ENCODE data around the gene HSFX3.

- TF ChIP-seq ZFP30 (CRISPR knock-in tag; IDR thresholded peaks at IDR 0.05) (no peak), BACH2 (CRISPR knock-in tag; IDR thresholded peaks at IDR 0.05; ENCODE audit: borderline replicate concordance) (no peak), ARNTL (CRISPR knock-in tag; IDR thresholded peaks at IDR 0.05; ENCODE audit: borderline replicate concordance, low read depth) (no peak), CREB5 (CRISPR knock-in tag; IDR thresholded peaks at IDR 0.05; ENCODE audit: low read depth) (no peak), RARB (CRISPR knock-in tag; IDR thresholded peaks at IDR 0.05) (no peak), PATZ1 (CRISPR knock-in tag; IDR thresholded peaks at IDR 0.05; ENCODE audit: borderline replicate concordance) (no peak), TCF4 (CRISPR knock-in tag; IDR thresholded peaks at IDR 0.05; ENCODE audit: borderline replicate concordance) (no peak), ZFP3 (CRISPR knock-in tag; IDR thresholded peaks at IDR 0.05) (no peak)
Measured at GRCh38 chrX:149515954-149516602, 33.6 kb downstream of the HSFX3 start.
